C4-2B (cell line): ENCODE data around the gene AP1S3.

Source experiments
- ZFX ChIP-seq: fragments of 450-650 bp; IDR thresholded peaks from 2 replicates; pipeline ENCODE4 v1.6.1; 2017
- TF ChIP-seq, protein P1 (sequence below): fragments of 450-650 bp; conservative IDR thresholded peaks from 2 replicates; pipeline ENCODE4 v1.5.1; 2017; ENCODE audit warnings: mild to moderate bottlenecking

DNA sequence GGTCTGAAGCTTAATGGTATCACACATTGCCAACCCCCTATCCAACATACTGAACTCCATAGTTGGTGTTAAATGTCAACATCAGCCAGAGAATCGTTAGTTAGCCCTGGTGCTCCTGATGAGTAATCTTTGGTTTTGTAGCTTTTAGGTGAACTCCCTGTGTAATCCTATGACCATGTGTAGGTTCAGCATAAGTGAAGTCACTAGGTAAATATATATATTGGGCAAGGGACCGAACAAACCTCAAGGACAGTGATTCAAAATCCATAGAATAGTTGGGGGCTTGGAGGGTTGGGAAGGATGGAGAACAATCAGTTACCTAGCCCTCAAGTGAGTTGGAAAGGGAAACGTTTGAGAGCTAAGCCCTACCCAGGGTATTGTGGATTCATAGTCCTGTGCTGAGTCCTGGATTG is 16.0 kb upstream of the AP1S3 start:
- TF ChIP-seq, protein P1, sequence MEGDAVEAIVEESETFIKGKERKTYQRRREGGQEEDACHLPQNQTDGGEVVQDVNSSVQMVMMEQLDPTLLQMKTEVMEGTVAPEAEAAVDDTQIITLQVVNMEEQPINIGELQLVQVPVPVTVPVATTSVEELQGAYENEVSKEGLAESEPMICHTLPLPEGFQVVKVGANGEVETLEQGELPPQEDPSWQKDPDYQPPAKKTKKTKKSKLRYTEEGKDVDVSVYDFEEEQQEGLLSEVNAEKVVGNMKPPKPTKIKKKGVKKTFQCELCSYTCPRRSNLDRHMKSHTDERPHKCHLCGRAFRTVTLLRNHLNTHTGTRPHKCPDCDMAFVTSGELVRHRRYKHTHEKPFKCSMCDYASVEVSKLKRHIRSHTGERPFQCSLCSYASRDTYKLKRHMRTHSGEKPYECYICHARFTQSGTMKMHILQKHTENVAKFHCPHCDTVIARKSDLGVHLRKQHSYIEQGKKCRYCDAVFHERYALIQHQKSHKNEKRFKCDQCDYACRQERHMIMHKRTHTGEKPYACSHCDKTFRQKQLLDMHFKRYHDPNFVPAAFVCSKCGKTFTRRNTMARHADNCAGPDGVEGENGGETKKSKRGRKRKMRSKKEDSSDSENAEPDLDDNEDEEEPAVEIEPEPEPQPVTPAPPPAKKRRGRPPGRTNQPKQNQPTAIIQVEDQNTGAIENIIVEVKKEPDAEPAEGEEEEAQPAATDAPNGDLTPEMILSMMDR = no peak
- no peak for TF ChIP-seq ZFX
